GM18517 (cell line): ENCODE results near the gene DOK3.

ENCODE experiments used
- ATAC-seq: cut with Tn5 transposase; IDR thresholded peaks from one replicate; pipeline ENCODE4 v1.9.1; 2021; ENCODE audit warnings: mild to moderate bottlenecking, moderate library complexity; ENCODE audit not compliant: unreplicated experiment

The DOK3 gene

DNA sequence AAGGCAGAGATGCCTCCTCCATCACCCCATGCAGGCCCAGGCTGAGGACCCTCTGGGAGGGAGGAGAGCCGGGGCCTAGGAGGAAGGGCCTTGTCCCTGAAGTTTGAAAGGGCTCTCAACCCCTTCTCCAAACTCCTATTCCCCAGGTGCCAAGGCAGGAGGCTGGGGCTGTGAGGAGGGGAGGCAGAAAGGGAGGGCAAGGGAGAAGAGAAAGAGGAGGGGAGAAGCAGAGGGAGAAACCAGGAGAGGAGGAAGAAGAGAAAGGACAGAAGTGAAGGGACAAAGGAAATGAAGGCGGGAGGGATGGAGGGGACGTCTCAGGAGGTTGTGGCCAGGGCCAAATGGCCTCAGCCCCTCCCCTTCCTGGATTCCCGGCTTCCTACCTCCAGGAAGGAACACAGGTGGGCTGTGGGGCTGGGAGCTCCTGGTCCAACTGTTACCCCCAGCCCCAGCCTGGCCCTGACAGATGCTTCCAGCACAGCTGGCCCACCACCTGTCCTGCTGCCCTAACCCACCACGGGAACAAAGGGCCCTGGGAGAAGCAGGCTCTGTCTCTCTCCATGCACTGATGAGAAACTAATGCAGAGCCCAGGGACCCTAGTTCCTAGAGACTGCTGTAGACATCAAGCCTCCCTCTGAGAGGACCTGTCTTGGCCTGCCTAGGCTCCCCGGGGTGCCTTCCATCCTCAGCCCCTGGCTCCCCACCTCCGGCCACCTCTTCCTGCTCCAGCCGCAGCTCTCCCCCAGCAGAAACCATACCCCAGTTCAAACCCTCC is 39.7 kb downstream of the DOK3 start:
- ATAC-seq, result no peak

DNA sequence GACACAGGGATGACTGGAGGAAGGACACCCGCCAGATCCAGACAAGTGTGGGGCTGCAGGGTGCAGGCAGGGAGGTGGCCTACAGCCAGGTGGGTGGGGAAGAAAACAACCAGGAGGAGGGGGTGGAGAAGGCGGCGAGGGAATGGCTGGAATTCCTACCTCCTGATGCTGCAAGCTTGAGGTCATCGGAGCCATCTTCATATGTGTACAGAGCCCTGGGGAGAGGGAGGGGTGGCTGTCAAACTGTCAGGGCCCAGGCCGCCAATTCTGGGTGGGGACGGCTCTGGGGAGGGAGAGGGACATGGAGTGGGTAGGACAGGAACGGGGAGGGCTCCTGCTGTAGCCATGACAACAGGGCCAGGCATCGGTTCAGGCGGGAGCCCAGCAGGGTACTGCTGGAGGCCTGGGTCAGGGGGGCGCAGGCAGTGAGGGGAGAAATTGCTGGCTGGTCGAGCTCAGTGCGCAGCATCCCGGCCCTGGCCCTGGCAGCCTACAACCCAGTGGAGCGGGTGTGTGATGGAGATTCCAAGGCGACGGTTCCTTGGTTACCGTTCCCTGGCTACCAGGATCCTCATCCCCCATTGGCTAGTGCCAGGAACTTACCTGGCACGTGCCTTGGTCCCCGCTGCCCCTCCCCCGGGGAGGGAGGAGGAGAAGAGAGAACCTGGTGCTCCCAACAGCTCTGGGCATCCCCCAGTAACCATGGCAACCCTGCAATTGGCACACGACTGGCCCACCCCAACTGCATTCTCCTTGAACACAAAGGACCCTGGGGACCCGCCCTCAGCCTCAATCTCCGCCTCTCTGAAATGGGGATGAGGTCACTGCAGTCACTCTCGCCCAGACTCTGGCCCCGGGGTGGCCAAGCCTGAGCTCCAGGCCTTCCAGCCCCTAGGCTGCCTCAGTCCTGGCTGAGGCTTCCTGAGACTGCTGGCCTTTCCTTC is 40.7 kb downstream of the DOK3 start:
- ATAC-seq, result no peak

DNA sequence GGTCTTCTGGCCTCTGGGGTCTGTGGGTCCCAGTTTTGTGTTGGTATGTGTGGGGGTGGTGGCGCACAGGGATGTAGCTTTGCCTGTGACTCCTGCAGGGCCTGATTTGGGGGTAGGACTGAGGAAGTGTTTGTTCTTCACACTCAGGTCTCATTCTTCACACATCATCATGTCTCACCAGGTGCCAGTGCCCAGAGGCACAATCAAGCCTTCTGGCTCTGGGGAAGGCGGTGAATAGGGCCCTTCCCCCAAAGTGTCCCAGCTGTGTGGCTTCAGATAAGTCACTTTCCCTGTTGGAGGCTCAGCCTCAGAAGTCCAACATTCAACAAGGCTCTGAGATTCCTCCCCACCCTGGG is 41.3 kb downstream of the DOK3 start:
- no peak for ATAC-seq

DNA sequence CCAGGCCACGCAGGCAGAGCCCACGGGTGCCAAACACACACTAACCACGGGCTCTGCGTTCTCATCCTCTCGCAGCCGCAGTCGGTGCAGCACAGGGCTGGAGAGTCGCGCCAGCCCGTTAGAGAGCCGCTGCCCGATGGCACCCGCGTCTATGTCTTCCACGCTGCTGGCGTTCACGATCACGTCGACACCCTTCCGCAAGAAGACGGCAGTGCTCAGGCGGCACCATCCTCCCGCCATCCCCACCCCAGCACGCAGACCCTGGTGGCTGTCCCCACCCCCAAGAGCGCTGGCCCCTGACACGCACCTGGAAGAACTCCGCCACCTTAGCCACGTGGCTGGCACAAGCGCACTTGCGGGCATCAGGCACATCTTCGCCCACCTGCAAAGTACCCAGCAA is 42.2 kb downstream of the DOK3 start:
- ATAC-seq, result no peak

DNA sequence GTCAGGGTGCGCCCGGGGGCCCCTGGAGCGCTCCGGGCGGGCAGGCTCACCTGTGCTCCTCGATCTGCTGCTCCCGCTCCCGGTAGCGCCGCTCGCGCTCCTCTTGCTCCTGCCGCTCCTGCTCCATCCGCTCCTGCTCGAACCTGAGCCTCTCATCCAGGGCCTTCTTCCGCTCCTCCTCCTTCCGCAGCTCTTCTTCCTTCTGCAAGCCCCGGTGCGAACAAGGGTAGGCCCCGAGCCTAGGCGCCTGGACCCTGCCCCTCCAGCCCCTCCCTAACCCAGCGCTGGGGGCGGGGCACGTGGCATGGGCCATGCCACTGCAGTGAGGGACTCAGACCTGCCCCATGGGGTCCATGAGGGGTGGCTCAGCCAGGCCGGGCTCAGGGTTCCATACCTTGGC is 42.8 kb downstream of the DOK3 start:
- no peak for ATAC-seq

DNA sequence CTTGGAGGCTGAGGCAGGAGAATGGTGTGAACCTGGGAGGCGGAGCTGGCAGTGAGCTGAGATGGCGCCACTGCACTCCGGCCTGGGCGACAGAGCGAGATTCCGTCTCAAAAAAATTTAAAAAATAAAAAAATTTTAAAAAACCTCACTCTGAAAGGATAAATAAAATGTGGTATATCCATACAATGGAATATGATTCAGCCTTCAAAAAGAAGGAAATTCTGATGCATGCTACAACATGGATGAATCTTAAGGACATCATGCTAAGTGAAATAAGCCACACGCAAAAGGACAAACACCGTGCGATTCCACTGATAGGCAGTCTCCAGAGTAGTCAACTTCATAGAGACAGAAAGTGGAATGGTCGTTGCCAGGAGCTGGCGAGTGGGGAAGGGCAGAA is 44.6 kb downstream of the DOK3 start:
- ATAC-seq, result no peak

DNA sequence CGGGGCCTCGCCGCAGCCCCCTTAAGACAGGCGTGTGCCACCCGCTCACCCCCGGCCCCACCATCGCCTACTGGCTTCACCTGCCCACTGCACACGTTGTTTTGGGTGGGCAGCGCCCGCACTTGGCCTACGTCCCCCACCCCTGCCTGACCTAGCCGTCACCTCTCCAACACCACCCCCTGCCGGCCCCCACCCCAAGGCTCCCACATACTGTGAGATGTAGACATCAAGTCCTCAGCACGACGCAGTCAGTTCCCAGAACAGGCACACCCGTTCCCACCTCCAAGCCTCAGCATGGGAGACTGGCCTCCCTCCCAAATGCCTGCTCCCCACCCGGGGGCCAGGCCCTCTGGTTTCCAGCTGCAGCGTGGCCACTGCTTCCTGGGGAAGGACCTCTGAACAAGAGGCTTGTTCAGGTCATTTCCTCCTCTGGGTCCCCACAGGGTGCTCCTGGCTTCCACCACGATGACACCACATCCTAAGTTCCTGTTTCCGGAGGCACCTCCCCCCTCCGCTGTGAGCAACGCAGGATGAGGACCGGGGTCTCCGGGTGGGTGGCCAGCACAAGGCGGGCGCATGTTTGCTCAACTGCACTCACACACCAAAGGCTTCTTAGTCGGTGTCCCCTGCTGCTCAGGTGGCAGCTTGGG is 47.5 kb downstream of the DOK3 start:
- no peak for ATAC-seq

DNA sequence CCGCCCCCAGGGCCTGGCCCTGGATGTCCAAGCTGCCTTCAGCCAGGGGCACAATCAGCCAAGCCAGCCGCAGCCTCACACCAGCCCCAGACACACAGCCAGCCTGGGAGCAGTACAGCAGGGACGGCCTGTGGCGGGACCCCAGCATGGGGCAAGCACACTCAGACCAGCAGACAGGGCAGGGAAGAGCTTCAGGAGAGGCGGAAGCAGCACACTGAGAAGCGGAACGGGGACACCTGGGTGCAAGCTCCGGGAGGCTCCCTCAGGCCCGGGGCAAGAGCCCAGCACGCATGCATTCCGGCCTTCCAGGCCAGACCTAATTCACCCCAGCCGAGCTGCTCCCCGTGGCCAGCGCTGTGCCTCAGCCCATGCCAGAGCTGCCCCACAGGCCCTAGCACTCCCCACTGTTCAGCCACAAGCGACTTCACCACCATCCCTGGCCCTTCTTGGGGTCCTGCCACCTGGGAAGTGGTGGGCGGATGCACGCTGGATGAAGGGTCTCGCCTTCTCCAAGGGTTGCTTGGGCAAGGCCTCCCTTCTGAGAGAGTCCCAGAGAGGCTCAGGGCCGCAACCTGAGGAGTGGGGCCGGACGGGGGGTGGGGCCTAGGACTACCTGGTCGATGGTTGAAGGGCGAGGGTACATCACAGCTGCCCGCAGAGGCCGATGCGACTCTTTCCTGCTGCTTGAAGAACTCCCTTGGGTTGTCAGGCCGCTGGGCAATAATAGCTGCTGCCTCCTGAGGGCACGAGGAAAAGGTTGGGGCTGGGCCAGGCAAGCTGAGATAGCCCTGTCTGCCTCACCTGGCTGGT is 49.6 kb downstream of the DOK3 start:
- no peak for ATAC-seq

DNA sequence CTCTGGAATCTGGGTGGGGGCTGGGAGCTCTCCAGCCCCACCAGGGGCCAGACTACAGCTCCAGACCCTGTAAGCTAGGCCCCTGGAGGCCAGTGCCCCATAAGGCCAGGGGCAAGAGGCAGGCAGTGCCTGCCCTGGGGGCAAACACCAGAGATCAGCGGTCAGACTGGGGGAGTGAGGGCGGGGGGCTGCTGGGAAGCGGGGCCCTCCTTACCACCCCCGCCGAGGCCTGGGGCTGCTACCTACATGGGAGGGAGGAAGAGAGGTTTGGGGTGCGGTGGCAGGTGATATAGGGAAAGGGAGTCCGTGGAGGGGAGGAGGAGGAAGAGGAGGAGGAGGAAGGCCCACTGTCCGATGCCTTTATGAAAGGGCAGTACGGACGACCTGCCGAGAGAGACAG is 50.3 kb downstream of the DOK3 start:
- no peak for ATAC-seq

DNA sequence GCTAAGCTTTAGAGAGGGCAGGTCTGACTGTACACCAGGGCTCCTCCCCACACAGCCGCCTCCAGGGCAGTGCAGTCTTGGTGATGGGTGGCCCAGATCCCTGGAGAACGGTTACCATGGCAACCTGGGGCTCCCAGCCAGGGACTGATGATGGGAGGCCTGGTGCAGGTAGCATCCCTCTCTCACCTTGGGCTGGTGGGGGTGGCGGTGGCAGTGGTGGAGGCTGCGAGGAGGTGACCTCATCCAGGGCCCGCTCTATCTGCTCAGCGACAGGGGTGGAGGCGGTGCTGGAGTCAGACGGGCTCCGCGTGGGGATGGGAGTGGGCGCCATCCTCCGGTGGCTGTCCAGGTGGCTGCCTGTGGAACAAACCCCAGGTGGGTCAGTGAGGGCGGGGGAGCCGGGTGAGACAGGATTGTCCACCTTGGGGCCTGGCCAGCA is 50.7 kb downstream of the DOK3 start:
- no peak for ATAC-seq

DNA sequence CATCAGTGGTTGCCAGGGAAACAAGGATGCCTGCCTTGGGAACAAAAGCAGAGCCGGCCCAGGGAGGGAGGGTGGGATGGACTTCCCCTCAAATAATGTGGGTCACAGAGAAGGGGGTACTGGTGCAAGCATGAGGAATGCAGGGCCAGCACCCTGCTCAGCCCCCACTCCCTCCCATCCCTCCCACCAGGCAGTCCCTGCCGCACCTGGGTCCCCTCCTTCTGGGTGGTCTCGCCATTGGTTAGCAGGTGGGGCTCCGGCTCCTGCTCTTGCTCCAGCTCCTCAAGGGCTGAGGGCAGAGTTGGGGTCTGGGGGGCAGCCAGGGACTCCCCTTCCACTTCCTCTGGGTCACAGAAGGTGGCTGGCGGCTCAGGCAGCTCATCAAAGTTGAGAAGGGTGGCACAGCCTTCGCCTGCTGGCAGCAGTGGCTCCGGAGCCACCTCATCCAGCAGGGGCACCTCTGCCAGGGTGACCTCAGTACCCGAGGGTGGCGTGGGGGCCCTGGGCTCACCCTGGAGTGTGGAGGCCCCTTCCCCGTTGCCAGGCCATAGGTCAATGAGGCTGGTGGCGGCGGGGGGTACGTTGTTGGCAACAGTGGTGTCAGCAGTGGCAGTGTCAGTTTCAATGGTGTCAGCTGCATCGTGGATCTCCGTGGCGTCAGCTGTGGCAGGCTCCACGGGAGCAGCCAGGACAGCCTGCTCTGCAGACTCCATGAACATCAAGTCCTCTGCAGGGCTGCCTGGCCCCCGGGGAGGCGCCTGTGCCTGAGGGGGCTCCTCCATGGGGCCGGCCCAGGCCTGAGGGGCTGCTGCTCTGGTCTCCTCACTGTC is 51.6 kb downstream of the DOK3 start:
- ATAC-seq, result no peak

DNA sequence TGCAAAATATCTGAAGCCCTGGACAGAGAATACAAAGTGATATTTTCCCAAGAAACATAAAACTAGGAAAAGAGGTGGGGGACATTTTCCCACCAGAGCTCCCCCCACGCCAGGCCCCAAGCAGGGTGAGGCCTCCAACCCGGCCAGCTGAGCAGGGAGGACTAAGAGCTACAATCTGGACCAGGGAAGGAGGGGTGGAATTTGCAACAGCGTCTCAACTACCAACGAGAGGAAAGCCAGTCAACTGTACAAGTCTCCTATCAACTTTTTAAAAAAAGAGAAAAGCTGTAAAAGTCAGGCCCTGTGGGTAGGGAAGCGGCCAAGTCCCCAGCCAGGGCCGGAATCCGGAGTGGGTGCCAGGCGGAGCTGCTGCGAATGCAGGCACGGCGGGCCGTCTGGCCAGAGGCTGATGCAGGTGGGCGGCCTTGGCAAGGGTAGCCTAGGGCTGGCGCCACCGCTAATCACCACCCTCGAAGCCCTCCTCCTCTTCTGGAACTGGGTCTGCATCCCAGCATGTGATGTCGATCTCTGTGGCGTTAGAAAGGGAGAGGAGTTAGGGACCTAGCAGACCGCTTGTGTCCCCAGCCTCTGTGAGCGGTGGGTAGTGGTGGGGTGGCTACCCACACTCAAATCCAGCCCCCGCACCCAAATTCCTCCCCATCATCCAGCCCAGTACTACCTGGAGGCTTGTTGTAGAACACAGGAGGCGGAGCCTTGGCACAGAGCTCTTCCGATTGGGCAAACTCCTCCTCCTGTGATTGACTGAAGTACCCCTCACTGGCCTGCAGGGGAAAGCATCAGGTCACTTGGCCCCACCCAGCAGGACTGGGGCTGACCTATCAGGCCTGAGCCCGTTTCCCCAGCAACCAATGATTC is 52.4 kb downstream of the DOK3 start:
- peak; percentile 38 for ATAC-seq

DNA sequence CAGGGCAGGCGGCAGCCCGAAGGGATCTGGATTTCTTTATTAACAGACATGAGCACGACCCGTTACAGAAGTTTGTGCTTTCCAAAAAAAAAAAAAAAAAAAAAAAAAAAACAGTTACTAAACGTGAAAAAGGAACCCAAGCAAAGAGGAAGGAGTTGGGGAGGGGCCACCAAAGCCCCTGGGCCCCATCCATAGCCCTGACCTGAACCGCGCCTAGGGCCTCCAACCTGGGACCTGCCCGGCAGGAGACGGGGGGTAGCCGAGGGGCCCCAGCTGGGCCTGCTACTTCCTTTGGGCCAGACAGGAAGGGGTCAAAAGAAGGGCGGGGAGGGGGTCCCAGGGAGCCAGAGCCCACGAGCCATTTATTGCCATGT is 53.0 kb downstream of the DOK3 start:
- ATAC-seq, result no peak

DNA sequence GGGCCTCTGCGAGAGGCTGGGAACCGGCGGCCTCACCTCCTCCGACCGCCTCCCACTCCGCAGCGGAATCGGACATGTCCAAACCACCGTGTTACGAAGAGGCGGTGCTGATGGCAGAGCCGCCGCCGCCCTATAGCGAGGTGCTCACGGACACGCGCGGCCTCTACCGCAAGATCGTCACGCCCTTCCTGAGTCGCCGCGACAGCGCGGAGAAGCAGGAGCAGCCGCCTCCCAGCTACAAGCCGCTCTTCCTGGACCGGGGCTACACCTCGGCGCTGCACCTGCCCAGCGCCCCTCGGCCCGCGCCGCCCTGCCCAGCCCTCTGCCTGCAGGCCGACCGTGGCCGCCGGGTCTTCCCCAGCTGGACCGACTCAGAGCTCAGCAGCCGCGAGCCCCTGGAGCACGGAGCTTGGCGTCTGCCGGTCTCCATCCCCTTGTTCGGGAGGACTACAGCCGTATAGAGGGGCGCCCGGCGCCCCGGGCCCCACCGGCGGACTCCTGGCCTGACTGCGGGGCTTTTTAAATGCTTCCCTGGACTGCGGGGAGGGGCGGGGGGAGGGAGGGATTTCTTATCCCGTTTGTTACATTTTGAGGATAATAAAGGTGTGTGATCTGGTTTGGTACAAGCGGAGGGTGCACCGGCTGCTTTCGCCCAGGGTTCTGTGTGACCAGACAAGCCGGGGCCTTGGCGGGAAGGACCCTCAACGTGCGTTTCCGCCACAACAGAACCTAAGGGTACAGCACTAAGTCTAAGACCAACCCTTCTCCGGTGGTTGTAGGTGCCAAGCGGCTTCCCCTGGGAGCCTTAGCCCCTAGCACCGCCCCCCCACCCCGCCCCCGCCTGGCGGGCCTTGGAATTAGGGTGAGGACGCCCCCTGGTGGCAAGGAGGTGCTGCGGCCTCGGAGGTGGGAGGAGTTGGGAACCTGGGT is 53.7 kb downstream of the DOK3 start:
- peak; percentile 17 for ATAC-seq

DNA sequence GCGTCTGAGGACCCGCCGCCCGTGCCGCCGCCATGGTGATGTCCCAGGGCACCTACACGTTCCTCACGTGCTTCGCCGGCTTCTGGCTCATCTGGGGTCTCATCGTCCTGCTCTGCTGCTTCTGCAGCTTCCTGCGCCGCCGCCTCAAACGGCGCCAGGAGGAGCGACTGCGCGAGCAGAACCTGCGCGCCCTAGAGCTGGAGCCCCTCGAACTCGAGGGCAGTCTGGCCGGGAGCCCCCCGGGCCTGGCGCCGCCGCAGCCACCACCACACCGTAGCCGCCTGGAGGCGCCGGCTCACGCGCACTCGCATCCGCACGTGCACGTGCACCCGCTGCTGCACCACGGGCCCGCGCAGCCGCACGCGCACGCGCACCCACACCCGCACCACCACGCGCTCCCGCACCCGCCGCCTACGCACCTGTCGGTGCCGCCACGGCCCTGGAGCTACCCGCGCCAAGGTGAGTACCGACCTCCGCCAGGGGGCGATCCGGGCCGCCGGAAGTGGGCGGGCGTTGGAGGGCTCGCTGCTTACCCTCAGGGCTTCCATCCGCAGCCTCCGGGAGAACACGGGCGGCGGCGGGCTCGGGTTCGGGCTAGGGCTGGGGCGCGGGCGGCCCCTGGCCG is 54.5 kb downstream of the DOK3 start:
- ATAC-seq, result peak; percentile 56

DNA sequence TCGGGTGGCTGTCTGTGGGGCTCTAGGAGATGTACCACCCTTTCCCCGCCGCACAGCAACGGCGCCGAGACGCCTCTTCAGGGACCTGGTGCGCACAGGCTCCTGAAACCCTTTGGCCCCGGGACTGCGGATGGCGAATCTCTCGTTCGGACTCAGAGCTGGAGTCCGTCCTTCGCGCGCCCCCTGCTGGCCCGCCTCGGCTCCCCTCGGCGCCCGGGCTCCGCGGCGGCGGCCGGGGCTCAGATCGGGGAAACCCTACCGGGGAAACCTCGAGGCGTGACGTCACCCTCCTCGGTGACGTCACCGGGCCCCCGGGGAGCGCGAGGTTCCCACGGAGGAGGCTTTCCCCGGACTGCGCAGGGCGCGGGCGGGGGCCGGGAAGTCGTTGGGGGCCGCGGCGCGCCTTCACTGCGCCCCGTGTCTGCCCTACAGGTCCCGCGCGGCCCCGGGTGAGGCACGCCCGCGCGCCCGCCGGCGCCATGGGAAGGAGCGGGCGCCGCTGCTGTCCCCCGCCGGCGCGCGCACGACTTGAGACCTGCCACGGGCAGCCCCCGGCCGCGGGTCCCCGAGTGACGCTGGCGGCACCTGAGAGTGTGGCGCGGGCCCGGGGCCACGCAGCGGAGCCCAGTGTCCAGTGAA is 55.1 kb downstream of the DOK3 start:
- ATAC-seq, result peak; percentile 33

DNA sequence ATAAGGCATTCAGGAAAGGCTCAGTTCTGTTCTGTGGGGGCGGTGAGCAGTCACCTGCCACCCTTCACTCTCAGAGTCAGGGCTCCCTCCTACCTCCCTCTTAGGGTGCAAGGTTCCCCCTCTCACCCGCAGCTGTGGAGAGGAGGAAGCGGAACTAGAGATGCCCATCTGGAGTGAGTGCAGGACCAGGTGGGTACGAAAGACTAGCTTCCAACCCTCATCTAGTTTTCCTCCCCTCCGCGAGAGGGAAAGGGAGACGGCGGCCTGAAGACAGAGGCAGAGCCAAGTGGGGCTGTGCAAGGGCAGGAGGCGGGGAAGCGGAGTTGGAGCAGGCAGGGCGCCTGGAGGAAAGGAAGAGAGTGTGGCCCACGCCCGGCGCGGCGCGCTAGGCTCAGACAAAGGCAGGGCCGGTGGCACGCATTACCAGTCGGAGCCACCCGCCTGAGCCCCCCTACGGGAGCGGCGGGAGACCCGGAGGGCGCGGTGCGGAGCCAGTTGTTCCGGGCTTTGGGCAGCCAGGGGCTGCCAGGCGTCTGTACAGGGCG is 55.7 kb downstream of the DOK3 start:
- ATAC-seq, result no peak
